ENCODE results near the gene PIK3AP1.

DNA sequence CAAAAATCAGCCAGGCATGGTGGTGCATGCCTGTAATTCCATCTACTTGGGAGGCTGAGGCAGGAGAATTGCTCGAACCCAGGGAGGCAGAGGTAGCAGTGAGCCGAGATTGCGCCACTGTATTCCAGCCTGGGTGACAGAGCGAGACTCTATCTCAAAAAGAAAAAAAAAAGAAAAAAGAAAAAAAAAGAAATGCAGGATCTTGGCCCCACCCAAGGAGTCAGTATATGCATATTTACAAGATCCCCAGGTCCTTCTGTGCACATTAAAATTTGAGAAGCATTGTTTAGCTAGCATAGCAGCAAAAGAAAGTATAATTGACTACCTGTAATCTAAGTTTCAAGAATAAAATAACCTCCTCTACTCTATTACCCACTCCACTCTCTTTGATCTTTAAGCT lies 15.8 kb downstream of the PIK3AP1 start:
- TF ChIP-seq EZH2 (IDR thresholded peaks at IDR 0.05) (no peak), CTCF (IDR thresholded peaks at IDR 0.05 in 2 of 3, conservative IDR thresholded peaks at IDR 0.05 in 1 of 3; ENCODE audit: borderline replicate concordance in 1 of 3, insufficient read depth in 1 of 3, low read depth in 2 of 3, low read length in 2 of 3) (no peak), SP1 (IDR thresholded peaks at IDR 0.05; ENCODE audit: low read depth) (no peak), REST (IDR thresholded peaks at IDR 0.05; ENCODE audit: low read depth) (no peak), SRF (IDR thresholded peaks at IDR 0.05; ENCODE audit: low read depth) (no peak), CEBPB (IDR thresholded peaks at IDR 0.05; ENCODE audit: low read depth) (no peak), POLR2A (IDR thresholded peaks at IDR 0.05; ENCODE audit: borderline replicate concordance, extremely low read depth, insufficient read depth, insufficient read length) (no peak)

Measured in HCT116 (cell line).